HepG2 (cell line): ENCODE measurements around the gene WNT6. TPM values are rescaled to one million over a fixed set of nuclear protein-coding genes. Genes with fewer than 3 reads are reported as not detected.
A peak's percentile ranks its signal among the peaks of the same experiment; 100 is the strongest.

Experiments used
- CAMTA2 ChIP-seq: sonication (generic); formaldehyde crosslinking; IDR thresholded peaks from 2 replicates; pipeline ENCODE4 v1.4.0; 2020; ENCODE audit warnings: mild to moderate bottlenecking, missing genetic modification reagents, borderline replicate concordance
- DMTF1 ChIP-seq: sonication (generic); formaldehyde crosslinking; IDR thresholded peaks from 2 replicates; pipeline ENCODE4 v1.4.0; 2020; ENCODE audit warnings: mild to moderate bottlenecking, missing genetic modification reagents
- KDM1A ChIP-seq: IDR thresholded peaks from 2 replicates; pipeline ENCODE4 v1.6.1; 2016; ENCODE audit warnings: missing compliant biosample characterization
- SIN3A ChIP-seq: IDR thresholded peaks from 2 replicates; pipeline ENCODE4 v1.6.1; 2011; ENCODE audit warnings: low read depth, mild to moderate bottlenecking, control low read depth, low read length, borderline replicate concordance
- SP140L ChIP-seq: sonication (generic); formaldehyde crosslinking; IDR thresholded peaks from 2 replicates; pipeline ENCODE4 v1.4.0; 2020; ENCODE audit warnings: missing genetic modification reagents, borderline replicate concordance
- ZNF230 ChIP-seq: sonication (generic); formaldehyde crosslinking; IDR thresholded peaks from 2 replicates; pipeline ENCODE4 v1.4.0; 2020; ENCODE audit warnings: mild to moderate bottlenecking, missing genetic modification reagents
- ZNF564 ChIP-seq: sonication (generic); formaldehyde crosslinking; IDR thresholded peaks from 2 replicates; pipeline ENCODE4 v1.8.1; 2023; ENCODE audit warnings: mild to moderate bottlenecking, missing genetic modification reagents
- ZNF800 ChIP-seq: sonication (generic); formaldehyde crosslinking; IDR thresholded peaks from 2 replicates; pipeline ENCODE4 v1.4.0; 2020; ENCODE audit warnings: missing genetic modification reagents
- ZSCAN20 ChIP-seq: sonication (generic); formaldehyde crosslinking; IDR thresholded peaks from 2 replicates; pipeline ENCODE4 v1.4.0; 2020; ENCODE audit warnings: missing genetic modification reagents, mild to moderate bottlenecking, borderline replicate concordance
- ZSCAN21 ChIP-seq: sonication (generic); formaldehyde crosslinking; IDR thresholded peaks from 2 replicates; pipeline ENCODE4 v1.8.0; 2022; ENCODE audit warnings: mild to moderate bottlenecking, missing genetic modification reagents, moderate library complexity, borderline replicate concordance
- polyA plus RNA-seq, 8 experiments: library from polyadenylated mRNA; depleted of rRNA in 3 of 8; stranded (reverse) in 7 of 8; unstranded in 1 of 8; fragments of >200 nt; fragmentation: Illumina TruSeq in 4 of 8; extraction: Trizol in 4 of 8; gene quantifications; 2 replicates each; pipeline versions ENCODE4 v1.2.1 to v1.2.3, GENCODE V29; 2011 to 2016; ENCODE audit warnings: low read depth in 4 of 8, missing spikeins in 1 of 8, mixed read lengths in 1 of 8; ENCODE audit not compliant: insufficient read depth in 1 of 8
- total RNA-seq, 5 experiments: library from RNA; depleted of rRNA; stranded (reverse); fragments of >200 nt; fragmentation: Illumina TruSeq; extraction: Trizol; gene quantifications; 2 replicates each; pipeline ENCODE4 v1.2.3, GENCODE V29; 2016; ENCODE audit warnings: low read depth in 1 of 5
- TF ChIP-seq, protein P1 (sequence below): sonication (generic); formaldehyde crosslinking; IDR thresholded peaks from 2 replicates; pipeline ENCODE4 v1.8.1; 2022; ENCODE audit warnings: mild to moderate bottlenecking, missing genetic modification reagents
- TF ChIP-seq, protein P2 (sequence below): sonication (generic); formaldehyde crosslinking; IDR thresholded peaks from 2 replicates; pipeline ENCODE4 v1.5.1; 2020; ENCODE audit warnings: missing genetic modification reagents, mild to moderate bottlenecking, borderline replicate concordance
- TF ChIP-seq, protein P3 (sequence below): sonication (generic); formaldehyde crosslinking; conservative IDR thresholded peaks from 2 replicates; pipeline ENCODE4 v1.4.0; 2020; ENCODE audit warnings: missing genetic modification reagents
- TF ChIP-seq, protein P4 (sequence below): sonication (generic); formaldehyde crosslinking; IDR thresholded peaks from 2 replicates; pipeline ENCODE4 v1.9.0; 2021; ENCODE audit warnings: missing genetic modification reagents, borderline replicate concordance

Gene WNT6
- total and polyA plus RNA-seq, 2 of the 13 experiments (the other 11 are each of a cell fraction or from before 2014, with no cell fraction given), result 0.20 TPM; not detected in 1

DNA sequence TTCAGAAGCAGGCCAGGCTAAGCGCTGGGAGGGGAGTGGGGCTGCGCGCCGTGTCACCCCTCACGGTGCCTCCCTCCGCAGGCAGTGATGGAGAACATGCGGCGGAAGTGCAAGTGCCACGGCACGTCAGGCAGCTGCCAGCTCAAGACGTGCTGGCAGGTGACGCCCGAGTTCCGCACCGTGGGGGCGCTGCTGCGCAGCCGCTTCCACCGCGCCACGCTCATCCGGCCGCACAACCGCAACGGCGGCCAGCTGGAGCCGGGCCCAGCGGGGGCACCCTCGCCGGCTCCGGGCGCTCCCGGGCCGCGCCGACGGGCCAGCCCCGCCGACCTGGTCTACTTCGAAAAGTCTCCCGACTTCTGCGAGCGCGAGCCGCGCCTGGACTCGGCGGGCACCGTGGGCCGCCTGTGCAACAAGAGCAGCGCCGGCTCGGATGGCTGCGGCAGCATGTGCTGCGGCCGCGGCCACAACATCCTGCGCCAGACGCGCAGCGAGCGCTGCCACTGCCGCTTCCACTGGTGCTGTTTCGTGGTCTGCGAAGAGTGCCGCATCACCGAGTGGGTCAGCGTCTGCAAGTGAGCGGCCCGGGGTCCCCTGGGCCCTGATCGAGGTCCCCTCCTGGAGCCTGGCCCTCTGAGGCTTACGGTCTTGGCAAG, 33.2 kb downstream of the WNT6 start (continued):
- TF ChIP-seq, protein P1, sequence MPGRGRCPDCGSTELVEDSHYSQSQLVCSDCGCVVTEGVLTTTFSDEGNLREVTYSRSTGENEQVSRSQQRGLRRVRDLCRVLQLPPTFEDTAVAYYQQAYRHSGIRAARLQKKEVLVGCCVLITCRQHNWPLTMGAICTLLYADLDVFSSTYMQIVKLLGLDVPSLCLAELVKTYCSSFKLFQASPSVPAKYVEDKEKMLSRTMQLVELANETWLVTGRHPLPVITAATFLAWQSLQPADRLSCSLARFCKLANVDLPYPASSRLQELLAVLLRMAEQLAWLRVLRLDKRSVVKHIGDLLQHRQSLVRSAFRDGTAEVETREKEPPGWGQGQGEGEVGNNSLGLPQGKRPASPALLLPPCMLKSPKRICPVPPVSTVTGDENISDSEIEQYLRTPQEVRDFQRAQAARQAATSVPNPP (CRISPR knock-in tag), result no peak
- TF ChIP-seq ZNF230 (CRISPR knock-in tag) (0 out of 2 replicates have a peak, but pooled peaks have one; percentile 37), CAMTA2 (CRISPR knock-in tag) (no peak), ZNF564 (CRISPR knock-in tag) (peak; percentile 41; the same call in 1 of the 2 replicates), DMTF1 (CRISPR knock-in tag) (no peak), ZNF800 (CRISPR knock-in tag) (peak; percentile 97), ZSCAN21 (peak; percentile 77; the same call in 1 of the 2 replicates), SP140L (CRISPR knock-in tag) (no peak), KDM1A (CRISPR knock-in tag) (no peak), SIN3A (no peak), ZSCAN20 (CRISPR knock-in tag) (0 out of 2 replicates have a peak, but pooled peaks have one; percentile 39)
- TF ChIP-seq, protein P2, sequence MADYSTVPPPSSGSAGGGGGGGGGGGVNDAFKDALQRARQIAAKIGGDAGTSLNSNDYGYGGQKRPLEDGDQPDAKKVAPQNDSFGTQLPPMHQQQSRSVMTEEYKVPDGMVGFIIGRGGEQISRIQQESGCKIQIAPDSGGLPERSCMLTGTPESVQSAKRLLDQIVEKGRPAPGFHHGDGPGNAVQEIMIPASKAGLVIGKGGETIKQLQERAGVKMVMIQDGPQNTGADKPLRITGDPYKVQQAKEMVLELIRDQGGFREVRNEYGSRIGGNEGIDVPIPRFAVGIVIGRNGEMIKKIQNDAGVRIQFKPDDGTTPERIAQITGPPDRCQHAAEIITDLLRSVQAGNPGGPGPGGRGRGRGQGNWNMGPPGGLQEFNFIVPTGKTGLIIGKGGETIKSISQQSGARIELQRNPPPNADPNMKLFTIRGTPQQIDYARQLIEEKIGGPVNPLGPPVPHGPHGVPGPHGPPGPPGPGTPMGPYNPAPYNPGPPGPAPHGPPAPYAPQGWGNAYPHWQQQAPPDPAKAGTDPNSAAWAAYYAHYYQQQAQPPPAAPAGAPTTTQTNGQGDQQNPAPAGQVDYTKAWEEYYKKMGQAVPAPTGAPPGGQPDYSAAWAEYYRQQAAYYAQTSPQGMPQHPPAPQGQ (CRISPR knock-in tag), result no peak
- TF ChIP-seq, protein P3, sequence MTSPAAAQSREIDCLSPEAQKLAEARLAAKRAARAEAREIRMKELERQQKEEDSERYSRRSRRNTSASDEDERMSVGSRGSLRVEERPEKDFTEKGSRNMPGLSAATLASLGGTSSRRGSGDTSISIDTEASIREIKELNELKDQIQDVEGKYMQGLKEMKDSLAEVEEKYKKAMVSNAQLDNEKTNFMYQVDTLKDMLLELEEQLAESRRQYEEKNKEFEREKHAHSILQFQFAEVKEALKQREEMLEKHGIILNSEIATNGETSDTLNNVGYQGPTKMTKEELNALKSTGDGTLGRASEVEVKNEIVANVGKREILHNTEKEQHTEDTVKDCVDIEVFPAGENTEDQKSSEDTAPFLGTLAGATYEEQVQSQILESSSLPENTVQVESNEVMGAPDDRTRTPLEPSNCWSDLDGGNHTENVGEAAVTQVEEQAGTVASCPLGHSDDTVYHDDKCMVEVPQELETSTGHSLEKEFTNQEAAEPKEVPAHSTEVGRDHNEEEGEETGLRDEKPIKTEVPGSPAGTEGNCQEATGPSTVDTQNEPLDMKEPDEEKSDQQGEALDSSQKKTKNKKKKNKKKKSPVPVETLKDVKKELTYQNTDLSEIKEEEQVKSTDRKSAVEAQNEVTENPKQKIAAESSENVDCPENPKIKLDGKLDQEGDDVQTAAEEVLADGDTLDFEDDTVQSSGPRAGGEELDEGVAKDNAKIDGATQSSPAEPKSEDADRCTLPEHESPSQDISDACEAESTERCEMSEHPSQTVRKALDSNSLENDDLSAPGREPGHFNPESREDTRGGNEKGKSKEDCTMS (CRISPR knock-in tag), result no peak
- TF ChIP-seq, protein P4, sequence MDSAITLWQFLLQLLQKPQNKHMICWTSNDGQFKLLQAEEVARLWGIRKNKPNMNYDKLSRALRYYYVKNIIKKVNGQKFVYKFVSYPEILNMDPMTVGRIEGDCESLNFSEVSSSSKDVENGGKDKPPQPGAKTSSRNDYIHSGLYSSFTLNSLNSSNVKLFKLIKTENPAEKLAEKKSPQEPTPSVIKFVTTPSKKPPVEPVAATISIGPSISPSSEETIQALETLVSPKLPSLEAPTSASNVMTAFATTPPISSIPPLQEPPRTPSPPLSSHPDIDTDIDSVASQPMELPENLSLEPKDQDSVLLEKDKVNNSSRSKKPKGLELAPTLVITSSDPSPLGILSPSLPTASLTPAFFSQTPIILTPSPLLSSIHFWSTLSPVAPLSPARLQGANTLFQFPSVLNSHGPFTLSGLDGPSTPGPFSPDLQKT (CRISPR knock-in tag), result no peak
